Suprapubic skin (tissue), 4 donors: Measurements from ENCODE around the gene SLC24A2. TPM values are rescaled to one million over a fixed set of nuclear protein-coding genes. Genes with fewer than 3 reads are reported as not detected.

Source experiments
- DNase-seq, 2 donors: peaks; one replicate each; pipeline ENCODE4 v3.0.0-alpha.2; 2019; ENCODE audit warnings: low spot score in 2 of 2
- H3K27ac ChIP-seq: fragments of 200-600 bp; sonication (generic); one replicate; pipeline ENCODE4 v1.5.1; 2019
- H3K27me3 ChIP-seq: fragments of 200-600 bp; sonication (generic); one replicate; pipeline ENCODE4 v1.5.1; 2019
- H3K36me3 ChIP-seq: fragments of 200-600 bp; sonication (generic); one replicate; pipeline ENCODE4 v1.5.1; 2019
- H3K4me1 ChIP-seq: fragments of 200-600 bp; sonication (generic); one replicate; pipeline ENCODE4 v1.5.1; 2019
- H3K4me3 ChIP-seq: fragments of 200-600 bp; sonication (generic); one replicate; pipeline ENCODE4 v1.5.1; 2019; ENCODE audit warnings: mild to moderate bottlenecking
- H3K9me3 ChIP-seq: fragments of 200-600 bp; sonication (generic); one replicate; pipeline ENCODE4 v1.5.1; 2019
- CTCF ChIP-seq, 2 donors: fragments of 200-600 bp in 1 of 2; fragments of 450-650 bp in 1 of 2; sonication (generic) in 1 of 2; IDR thresholded peaks; one replicate each; pipeline ENCODE4 v1.5.1; 2016 to 2019; ENCODE audit warnings: antibody characterized with exemption in 2 of 2, mild to moderate bottlenecking in 1 of 2, moderate library complexity in 1 of 2
- EP300 ChIP-seq: sonication (generic); formaldehyde crosslinking; IDR thresholded peaks from one replicate; pipeline ENCODE4 v1.6.1; 2017; ENCODE audit warnings: antibody characterized with exemption
- POLR2A ChIP-seq, 2 donors: fragments of 450-650 bp; IDR thresholded peaks; one replicate each; pipeline ENCODE4 v1.6.1; 2017; ENCODE audit warnings: antibody characterized with exemption in 2 of 2, mild to moderate bottlenecking in 2 of 2, moderate library complexity in 2 of 2
- POLR2AphosphoS5 ChIP-seq, 3 donors: sonication (generic); formaldehyde crosslinking; IDR thresholded peaks; one replicate each; pipeline ENCODE4 v1.6.1; 2017; ENCODE audit warnings: antibody characterized with exemption in 3 of 3
- WGBS: methylation state at CpG from one replicate; pipeline ENCODE4 v1.1.5; 2018; 5-methylcytosine and 5-hydroxymethylcytosine counted together
- total RNA-seq, 4 donors: library from RNA; depleted of rRNA; stranded (reverse); fragments of >200 nt; gene quantifications; one replicate each; pipeline ENCODE4 v1.1.0, GENCODE V29; 2016

SLC24A2 gene
- total RNA-seq, 4 donors from 2014 or later, result not detected

- TF ChIP-seq POLR2A (IDR thresholded peaks at IDR 0.05) (no peak), EP300 (no peak)
- WGBS, result 80% methylated on average over 2 of the region's 2 CpGs
- no peak overlapping the region for H3K27ac ChIP-seq
These were observed 42.6 kb downstream of the SLC24A2 start for GRCh38 chr9:19746223-19746622.

GRCh38 chr9:19741178-19741577 is 47.7 kb downstream of the SLC24A2 start:
- Histone ChIP-seq H3K4me3 (no peak overlapping the region), H3K36me3 (no peaks in the 10 kb centered on the region), H3K9me3 (no peaks in the 10 kb centered on the region), H3K27ac (no peak overlapping the region), H3K4me1 (no peaks in the 10 kb centered on the region), H3K27me3 (no peaks in the 10 kb centered on the region)
- DNase-seq, result no peak
- TF ChIP-seq POLR2A (IDR thresholded peaks at IDR 0.05), result no peak
- no peak for TF ChIP-seq CTCF (IDR thresholded peaks at IDR 0.05)
- no peak for TF ChIP-seq POLR2AphosphoS5 (IDR thresholded peaks at IDR 0.05)
- TF ChIP-seq EP300, result no peak
- WGBS, result 73% methylated on average over 4 of the region's 4 CpGs

More at GRCh38 chr9:19746223-19746622, 42.6 kb downstream of the SLC24A2 start:
- Histone ChIP-seq H3K36me3 (no peaks in the 10 kb centered on the region), H3K9me3 (no peaks in the 10 kb centered on the region), H3K4me3 (no peak overlapping the region), H3K27me3 (no peaks in the 10 kb centered on the region), H3K4me1 (no peaks in the 10 kb centered on the region)
- DNase-seq, result no peak
